ENCODE measurements around the gene KRTAP21-3. TPM values are rescaled to one million over a fixed set of nuclear protein-coding genes. Genes with fewer than 3 reads are reported as not detected.

Gene KRTAP21-3
- total RNA-seq, 1 donor from 2014 or later, result not detected

GRCh38 chr21:30695956-30696355, 22.6 kb downstream of the KRTAP21-3 start:
- H3K4me1 ChIP-seq, result no peaks in the 10 kb centered on the region
- H3K36me3 ChIP-seq, result no peaks in the 10 kb centered on the region
- TF ChIP-seq POLR2AphosphoS5 (IDR thresholded peaks at IDR 0.05; ENCODE audit: insufficient read depth in 1 of 2, low read depth in 1 of 2) (no peak), POLR2A (IDR thresholded peaks at IDR 0.05) (no peak), CTCF (IDR thresholded peaks at IDR 0.05) (no peak)
- no peak overlapping the region for H3K27ac ChIP-seq
- intact Hi-C loops (cut with DNase I), result no loop called here
- H3K4me3 ChIP-seq, result no peak overlapping the region
- DNase-seq (ENCODE audit: extremely low spot score in 2 of 2), result no peak
- H3K27me3 ChIP-seq, result no peaks in the 10 kb centered on the region
- no peaks in the 10 kb centered on the region for H3K9me3 ChIP-seq

- no peak for DNase-seq (ENCODE audit: extremely low spot score in 2 of 2)
- H3K4me1 ChIP-seq, result no peaks in the 10 kb centered on the region
- H3K4me3 ChIP-seq, result no peak overlapping the region
- no peaks in the 10 kb centered on the region for H3K36me3 ChIP-seq
- H3K27me3 ChIP-seq, result no peaks in the 10 kb centered on the region
- H3K27ac ChIP-seq, result no peak overlapping the region
- no peaks in the 10 kb centered on the region for H3K9me3 ChIP-seq
- TF ChIP-seq POLR2AphosphoS5 (IDR thresholded peaks at IDR 0.05; ENCODE audit: insufficient read depth in 1 of 2, low read depth in 1 of 2) (no peak), CTCF (IDR thresholded peaks at IDR 0.05) (no peak), POLR2A (IDR thresholded peaks at IDR 0.05) (no peak)
- intact Hi-C loops (cut with DNase I), result no loop called here
These were observed 28.8 kb downstream of the KRTAP21-3 start for GRCh38 chr21:30689822-30690221.

GRCh38 chr21:30684506-30684905, 34.1 kb downstream of the KRTAP21-3 start:
- no peaks in the 10 kb centered on the region for H3K4me1 ChIP-seq
- intact Hi-C loops (cut with DNase I), result no loop called here
- TF ChIP-seq CTCF (IDR thresholded peaks at IDR 0.05), result no peak
- TF ChIP-seq POLR2AphosphoS5 (IDR thresholded peaks at IDR 0.05; ENCODE audit: insufficient read depth in 1 of 2, low read depth in 1 of 2), result no peak
- no peak for TF ChIP-seq POLR2A (IDR thresholded peaks at IDR 0.05)
- H3K36me3 ChIP-seq, result no peaks in the 10 kb centered on the region
- DNase-seq (ENCODE audit: extremely low spot score in 2 of 2), result no peak
- no peaks in the 10 kb centered on the region for H3K9me3 ChIP-seq
- no peaks in the 10 kb centered on the region for H3K27me3 ChIP-seq
- H3K27ac ChIP-seq, result no peak overlapping the region
- H3K4me3 ChIP-seq, result no peak overlapping the region

GRCh38 chr21:30680586-30680985, 38.0 kb downstream of the KRTAP21-3 start:
- intact Hi-C loops (cut with DNase I), result no loop called here
- TF ChIP-seq POLR2AphosphoS5 (IDR thresholded peaks at IDR 0.05; ENCODE audit: insufficient read depth in 1 of 2, low read depth in 1 of 2), result no peak
- TF ChIP-seq CTCF (IDR thresholded peaks at IDR 0.05), result no peak
- no peak for TF ChIP-seq POLR2A (IDR thresholded peaks at IDR 0.05)

GRCh38 chr21:30676737-30677136, 41.8 kb downstream of the KRTAP21-3 start:
- H3K9me3 ChIP-seq, result no peaks in the 10 kb centered on the region
- no peaks in the 10 kb centered on the region for H3K36me3 ChIP-seq
- H3K4me3 ChIP-seq, result no peak overlapping the region
- no peak overlapping the region for H3K27ac ChIP-seq
- DNase-seq (ENCODE audit: extremely low spot score in 2 of 2), result no peak
- no peak for TF ChIP-seq POLR2A (IDR thresholded peaks at IDR 0.05)
- no peak for TF ChIP-seq POLR2AphosphoS5 (IDR thresholded peaks at IDR 0.05; ENCODE audit: insufficient read depth in 1 of 2, low read depth in 1 of 2)
- no peak for TF ChIP-seq CTCF (IDR thresholded peaks at IDR 0.05)
- intact Hi-C loops (cut with DNase I), result no loop called here
- no peaks in the 10 kb centered on the region for H3K27me3 ChIP-seq
- H3K4me1 ChIP-seq, result no peaks in the 10 kb centered on the region

More at GRCh38 chr21:30680586-30680985, 38.0 kb downstream of the KRTAP21-3 start:
- no peak overlapping the region for H3K27ac ChIP-seq
- H3K36me3 ChIP-seq, result no peaks in the 10 kb centered on the region
- no peaks in the 10 kb centered on the region for H3K9me3 ChIP-seq
- no peak for DNase-seq (ENCODE audit: extremely low spot score in 2 of 2)
- H3K4me3 ChIP-seq, result no peak overlapping the region
- H3K27me3 ChIP-seq, result no peaks in the 10 kb centered on the region
- no peaks in the 10 kb centered on the region for H3K4me1 ChIP-seq
